ENCODE data around the gene KCNB1.
"Not testable (repeated sequence)": the region's sequence is repeated elsewhere in the genome, so short reads cannot be mapped to it uniquely, and the experiment has no call there.

Gene KCNB1

DNA sequence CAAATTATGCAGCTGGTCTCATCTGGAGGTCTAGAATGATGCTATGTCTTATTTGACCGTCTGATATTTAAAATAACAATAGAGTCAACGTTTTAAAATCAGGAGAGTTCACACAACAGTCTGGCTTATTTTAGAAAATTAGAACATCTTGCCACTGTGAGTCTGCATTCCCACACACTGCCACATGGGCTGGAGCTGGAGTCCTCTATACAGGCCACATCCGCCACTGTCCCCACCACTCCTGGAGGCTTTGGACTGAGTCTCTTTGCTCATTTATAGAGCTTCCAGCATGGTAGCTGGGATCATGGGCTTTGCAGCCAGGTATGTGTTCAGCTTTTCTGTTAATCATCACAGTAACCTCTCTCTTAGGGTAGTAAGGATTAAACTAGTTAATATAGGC is 135.8 kb downstream of the KCNB1 start:
- DNase-seq: peak; percentile 34

DNA sequence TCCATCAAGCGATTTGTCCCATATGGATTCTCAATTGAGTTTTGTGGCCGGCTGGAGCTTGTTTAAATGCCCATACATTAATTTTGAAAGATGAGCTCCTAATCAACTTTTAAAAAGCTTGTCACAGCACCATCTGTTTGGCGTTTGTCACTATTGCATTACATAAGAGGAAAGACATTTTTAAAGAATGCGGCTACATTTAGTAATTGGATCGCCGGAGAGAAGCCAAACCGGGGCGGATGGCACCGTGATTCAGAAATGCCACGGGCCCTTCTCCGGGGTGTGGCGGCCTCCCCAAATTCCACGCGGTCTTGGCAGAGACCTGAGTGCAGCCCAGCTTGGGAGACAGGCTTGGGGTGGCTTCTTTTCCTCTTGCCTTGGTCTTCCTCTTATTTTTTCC is 136.9 kb downstream of the KCNB1 start:
- no peak for DNase-seq

DNA sequence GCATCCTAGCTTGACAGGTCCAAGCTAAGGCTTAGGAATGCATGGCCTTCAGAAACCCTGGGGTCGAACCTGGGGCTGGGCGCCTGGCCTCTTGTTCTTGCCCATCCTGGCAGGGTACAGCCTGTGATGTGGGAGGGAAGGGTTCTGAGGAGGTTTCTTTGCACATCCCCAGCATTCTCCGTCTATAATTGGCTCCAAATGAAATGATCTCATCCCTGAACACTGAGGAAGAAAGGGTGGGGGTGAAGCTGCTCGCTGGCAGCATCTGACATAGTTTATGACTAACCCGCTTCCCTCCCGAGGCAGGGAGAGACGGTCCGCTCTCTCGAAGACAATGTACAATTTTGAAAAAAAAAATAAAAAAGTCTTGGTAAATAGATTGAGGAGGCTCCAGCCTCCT is 137.5 kb downstream of the KCNB1 start:
- DNase-seq: no peak

DNA sequence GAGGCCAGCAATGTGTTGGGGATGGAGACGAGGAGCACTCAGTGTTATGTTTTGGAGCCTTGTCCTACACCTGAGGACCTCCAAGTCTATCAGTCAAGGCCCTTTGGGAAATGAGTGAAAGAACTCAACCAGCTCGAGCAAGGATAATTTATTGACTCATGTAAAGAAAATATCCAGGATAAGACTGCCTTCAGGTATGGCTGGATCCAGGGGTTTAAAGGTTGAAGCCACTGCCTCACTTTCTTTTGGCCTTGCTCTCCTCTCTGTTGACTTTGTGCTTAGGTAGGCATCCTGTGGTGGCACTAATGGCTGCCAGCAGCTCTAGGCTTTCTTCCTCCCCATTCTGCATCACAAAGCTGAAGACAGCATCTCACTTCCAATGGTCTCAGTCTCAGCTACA is 138.3 kb downstream of the KCNB1 start:
- no peak for DNase-seq

DNA sequence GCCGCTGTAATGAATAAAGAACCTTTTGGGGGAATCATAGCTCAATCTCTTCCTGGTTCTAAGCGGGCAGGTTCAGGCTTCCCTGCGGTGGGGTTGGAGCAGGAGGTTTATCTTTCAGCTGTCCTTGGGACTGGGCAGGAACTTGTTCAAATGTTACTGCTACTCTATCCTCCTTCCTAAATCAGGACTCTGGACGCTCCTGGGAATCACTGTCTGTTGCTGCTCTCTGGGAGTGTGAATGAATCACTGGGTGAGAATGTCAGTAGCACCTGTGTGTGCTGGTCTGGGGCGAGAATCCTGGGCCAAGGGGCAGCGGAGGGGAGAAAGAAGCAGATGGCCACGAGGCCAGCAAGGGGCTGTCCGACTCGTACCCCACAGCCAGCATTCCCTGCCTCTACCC is 139.2 kb downstream of the KCNB1 start:
- no peak for DNase-seq

DNA sequence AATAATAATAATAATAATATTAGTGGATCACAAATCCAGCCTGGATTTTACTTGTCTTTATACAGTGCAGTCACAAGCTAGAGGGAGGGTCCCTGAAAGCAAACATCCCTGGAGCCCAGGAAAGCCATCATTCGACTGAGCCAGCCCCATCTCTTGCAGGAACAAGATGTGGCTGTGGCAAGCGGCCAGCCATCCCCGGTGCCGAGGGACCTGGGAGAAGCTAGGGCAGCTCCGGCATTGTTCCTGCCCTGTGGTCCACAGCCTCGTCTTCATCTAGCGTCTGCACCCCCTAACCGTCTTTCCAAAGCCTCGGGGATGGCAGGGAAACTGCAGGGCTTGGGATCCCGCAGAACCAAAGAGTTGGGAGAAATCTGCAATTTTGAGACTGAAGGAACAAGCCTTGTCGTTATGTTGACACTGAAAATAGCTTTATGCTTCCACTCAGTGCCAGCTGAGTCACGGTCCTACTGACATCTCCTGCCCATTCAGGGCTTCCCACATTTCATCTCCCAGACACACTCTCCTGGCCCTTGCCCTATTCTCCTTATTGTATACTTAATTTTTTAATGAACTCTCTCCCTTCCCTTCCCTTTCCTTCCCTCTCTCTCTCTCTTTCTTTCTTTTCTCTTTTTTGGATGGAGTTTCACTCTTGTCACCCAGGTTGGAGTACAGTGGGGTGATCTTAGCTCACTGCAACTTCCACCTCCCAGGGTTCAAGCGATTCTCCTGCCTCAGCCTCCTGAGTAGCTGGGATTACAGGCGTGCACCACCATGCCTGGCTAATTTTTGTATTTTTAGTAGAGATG is 142.1 kb downstream of the KCNB1 start:
- no peak for DNase-seq

DNA sequence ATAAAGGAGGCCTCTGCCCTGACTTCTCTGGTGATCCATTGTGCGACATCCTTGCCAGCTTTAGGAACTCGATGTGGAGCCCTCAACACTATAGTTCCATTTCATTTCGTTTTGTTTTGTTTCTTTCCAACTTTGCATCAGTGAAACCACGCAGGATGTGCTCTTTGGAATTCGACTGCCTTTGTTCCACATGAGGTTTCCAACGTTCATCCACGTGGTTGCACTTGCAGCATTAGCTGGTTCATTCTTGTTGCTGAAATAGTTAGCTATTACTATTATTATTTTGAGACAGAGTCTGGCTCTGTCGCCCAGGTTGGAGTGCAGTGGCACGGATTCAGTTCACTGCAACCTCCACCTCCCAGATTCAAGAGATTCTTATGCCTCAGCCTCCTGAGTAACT is 143.3 kb downstream of the KCNB1 start:
- DNase-seq: no peak

DNA sequence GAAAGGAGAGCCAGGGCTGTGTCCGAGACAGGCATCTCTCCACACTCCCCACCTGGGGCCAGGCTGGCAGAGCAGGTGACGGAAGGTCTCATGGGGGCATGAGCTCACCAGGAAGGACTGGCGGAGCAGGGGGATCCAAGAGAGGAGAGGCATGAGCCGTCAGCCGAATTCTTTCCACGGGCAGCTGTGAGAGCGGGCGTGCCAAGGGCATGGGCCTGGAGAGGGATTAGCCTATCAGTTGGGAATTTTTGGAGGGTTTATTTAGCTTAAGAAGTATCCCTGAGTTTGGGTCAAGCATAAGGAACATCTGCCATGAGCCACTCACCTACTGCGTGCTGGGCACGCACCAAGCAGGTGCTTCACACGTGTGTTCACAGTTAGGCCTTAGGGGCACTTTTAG is 144.4 kb downstream of the KCNB1 start:
- DNase-seq: no peak

DNA sequence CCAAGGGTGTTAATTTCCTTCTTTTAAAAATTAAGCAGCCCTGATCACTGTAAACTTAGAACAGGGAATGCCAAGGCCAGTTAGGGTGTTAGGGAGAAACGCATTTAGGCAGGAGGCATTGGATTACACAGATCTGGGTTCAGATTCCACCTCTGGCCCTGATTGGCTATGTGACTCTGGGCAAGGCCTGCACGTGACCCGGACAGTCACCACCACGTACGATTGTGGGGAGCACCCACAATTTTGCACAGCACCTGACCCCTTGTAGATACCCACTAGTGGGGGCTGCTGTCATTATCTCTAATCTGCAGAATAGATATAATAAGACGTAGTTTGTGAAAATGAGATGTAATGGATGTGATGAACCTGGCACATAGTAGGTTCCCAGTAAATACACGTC is 145.1 kb downstream of the KCNB1 start:
- DNase-seq: no peak

DNA sequence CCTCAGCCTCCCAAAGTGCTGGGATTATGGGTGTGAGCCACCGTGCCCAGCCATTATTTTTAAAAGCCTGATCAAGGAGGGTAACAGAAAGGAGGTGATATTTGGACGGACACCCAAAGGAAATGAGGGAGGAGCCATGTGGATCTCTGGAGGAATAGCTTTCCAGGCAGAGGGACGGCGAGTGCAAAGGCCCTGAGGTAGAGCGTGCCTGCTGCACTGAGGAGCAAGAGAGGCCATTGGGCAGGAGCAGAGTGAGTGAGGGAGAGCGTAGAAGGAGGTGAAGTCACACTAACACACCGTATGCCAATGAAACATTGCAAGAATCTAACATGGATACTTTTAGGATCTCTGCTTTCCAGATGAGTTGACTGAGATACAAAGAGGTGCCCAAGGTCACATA is 145.7 kb downstream of the KCNB1 start:
- no peak for DNase-seq

DNA sequence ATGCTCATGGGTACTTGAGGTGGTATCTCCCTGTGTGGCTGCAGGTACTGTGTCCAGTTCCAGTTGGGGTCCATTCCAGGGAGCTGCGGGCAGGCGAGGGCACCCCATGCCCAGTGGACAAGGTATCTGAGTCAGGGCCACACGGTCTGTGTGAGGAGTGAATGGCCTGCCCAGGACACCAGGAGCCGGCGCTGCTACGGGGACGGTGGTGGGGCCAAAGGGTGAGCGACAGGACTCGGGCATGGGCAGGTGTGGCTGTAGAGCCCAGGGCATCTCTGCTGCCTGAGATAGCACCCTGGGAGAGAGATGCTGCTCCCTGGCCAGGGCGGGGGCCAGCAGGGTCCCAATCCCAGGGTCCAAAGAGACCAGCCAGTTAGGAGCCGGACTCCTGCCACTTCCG is 147.0 kb downstream of the KCNB1 start:
- DNase-seq: no peak

DNA sequence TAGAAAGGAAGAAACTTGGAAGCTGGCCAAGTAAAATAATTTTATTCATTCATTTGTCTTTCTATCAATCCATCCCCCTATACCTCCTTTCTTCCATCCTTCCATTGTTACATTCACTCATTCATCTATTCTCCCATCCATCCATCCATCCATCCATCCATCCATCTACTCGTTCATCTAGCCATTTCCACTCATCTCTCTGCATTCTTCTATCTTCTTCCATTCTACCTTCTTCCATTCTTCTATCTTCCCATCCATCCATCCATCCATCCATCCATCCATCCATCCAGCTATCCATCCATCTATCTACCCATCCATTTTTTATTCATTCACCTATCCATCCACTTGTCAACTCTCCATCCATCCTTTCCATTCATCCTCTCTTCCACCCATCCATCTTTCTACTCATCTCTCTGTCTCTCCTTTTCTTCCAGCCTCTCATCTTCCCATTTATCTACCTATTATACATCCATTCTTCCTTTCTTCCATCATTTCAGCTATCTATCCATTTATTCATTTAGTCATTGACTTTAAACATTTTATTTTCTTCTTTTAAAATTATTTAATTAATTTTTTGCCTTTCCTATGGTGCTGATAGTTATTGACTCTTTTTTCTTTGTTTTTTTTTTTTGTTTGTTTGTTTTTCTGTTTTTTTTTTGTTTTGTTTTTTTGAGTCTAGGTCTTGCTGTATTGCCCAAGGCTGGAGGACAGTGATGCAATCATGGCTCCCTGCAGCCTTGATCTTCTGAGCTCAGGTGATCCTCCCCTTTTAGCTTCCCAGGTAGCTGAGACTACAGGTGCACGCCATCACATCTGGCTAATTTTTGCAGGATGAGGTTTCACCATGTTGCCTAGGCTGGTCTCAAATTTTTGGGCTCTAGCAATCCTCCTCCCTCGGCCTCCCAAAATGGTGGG is 151.5 kb downstream of the KCNB1 start:
- no peak for DNase-seq

DNA sequence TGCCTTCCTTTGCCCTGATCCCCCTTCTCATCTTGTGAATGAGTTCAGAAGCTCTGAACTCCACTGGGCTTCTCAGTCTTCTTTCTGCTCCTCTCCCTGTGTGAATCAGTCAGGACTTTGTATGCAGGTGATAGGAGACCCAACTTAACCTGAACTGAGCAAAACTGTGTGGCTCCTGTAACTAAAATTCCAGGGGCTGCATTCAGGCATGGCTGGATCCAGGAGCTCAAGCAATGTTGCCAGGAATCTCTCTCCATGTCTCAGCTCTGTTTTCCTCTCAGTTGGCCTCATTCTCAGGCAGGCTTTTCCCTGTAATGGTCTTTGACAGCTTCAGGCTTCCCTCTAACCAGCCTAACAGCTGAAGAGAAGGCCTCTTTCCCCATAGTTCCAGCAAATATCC is 153.7 kb downstream of the KCNB1 start:
- no peak for DNase-seq

DNA sequence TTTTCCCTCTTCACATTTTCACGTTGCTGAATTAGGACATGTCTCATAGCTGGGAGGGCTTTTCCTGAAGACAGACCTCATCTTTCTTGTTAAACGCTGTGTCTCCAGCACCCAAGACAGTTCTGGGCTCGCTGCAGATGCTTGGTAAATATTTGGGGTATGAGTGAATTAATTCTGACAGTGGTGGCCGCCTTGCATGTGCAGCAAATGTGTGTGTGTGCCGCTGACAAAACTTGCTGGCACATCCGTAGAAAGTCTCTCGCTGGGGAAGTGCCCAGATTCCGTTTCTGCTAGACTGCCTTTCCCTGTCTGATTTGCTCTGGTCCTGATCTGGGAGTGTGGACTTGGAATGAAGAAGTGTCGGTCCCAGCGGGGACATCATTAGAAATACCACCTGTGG is 156.4 kb downstream of the KCNB1 start:
- DNase-seq: no peak

DNA sequence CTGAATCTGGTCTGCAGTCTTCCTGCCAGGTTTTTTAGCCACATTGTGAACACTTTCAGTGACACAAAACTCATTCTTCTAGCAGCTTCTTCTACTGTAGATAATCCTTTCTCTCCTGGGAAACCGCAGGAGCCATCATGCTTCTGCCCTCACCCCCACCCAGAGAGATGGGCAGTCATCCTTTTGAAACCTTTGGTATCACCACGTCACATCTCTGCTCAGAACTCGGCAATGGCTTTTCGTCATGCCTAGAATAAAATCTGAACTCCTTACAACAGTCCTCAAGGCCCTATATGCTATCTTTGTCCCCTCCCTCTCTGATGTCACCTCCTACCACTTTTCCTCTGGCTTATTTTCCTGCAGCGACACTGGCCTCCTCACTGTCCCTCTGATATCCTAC is 158.2 kb downstream of the KCNB1 start:
- DNase-seq: no peak

DNA sequence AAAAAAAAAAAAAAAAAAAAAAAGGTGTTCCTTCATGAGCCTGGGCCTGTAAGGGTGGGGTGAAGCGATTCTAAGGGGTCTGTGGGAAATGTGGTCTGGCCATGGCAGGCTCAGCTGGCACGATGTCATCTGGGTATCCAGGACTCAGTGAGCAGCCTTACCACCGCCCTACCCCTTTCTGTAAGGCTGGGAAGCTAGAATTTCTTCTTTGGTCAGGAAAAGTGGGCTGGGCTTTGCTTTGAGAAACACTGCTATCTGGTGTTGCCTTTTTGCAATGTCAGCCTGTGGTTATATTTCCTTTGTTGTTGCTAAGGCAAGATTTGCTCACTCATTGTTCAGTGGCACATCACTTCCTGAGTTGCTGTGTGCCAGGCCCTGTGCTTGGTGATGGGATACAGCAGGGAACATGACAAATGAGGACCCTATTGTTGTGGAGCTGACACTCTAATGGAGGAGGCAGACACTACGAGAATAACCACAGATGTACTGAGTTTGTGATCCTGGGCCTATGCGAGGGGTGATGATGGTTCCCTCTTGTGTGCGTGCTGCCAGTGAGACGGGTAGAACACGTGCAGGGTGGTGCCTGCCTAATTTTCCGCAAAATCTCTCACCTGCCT is 158.7 kb downstream of the KCNB1 start:
- peak; percentile 69 for DNase-seq

DNA sequence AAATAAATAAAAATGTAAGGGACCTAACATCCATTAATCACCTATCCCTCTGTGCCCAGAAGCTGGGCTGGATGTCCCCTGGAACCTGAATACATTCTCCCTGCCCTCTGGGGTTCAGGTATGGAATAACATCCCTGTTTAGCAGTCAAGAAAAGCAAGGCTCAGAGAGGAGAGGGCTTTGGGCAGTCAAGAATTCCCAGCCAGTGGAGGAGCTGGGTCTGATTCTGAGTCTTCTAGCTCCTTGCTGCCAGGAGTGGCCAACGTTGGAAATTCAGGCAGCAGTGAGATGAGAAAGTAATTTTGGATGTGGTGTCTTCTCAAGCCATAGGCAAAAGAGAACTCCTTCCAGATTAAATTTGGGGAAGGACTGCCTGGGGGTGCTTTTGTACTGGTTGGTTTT is 162.0 kb downstream of the KCNB1 start:
- DNase-seq: peak; percentile 63

DNA sequence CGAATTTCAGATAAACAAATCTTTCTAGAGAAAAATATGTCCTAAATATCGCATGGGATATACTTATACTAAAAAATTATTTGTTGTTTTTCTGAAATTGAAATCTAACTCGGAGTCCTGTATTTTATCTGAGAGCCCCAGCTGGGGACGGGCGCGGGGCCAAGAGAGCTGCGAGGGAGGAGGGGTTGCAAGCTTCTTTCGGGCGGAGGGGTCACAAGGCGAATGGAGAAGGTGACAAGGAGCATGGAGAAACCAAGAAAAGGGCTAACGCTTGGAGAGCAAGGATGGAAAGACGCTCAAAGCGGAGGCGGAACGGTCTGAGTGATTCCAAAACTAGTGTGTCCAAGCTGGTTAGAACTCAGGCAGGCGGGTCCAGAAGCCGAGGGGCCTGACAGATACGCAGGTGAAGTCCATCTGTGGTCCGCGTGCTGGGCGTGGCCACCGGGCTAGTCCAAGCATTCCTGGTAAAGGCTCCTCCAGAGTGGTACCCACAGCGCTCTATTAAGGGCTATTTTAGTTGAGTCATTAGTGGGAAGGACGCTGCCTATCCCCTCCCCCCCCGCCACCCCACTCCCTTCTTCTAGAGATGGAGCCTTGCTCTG is 163.2 kb downstream of the KCNB1 start:
- no peak for DNase-seq

DNA sequence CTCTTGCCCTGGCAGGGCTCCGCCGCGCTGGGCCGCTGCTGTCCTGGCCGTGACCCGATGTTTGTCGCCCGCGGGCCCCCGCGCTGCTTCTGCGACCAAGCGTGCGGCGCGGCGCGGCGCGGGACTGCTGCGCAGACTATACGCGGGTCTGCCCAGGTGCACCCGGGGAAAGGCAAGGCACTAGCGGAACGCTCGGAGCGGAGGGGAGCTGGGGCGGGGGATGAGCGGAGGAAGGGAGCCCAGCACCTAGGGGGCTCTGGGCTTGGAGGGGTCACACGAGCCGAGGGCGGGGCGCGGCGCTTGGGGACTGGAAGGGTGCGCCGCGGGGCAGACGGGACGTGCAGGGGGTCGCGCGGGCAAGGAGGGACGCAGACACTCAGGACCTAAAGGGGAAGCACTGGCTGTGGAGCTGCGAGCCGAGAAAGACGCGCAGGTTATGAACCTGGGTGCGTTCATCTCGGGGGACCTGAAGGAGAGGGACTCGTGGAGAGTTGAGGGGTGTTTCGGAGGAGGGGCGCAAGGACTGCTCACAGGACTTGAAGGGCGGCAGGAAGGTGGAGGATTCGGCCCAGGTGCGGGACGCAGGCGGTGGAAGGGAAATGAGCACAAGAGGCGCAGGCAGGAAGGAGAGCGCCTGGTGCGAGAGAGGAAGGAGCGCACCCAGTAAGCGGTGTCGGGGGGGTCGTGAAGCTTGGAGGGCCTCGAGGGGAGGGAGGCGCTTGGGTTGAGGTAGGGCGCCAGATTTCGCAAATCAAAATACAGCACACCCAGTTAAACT is 163.8 kb downstream of the KCNB1 start:
- DNase-seq: peak; percentile 40

DNA sequence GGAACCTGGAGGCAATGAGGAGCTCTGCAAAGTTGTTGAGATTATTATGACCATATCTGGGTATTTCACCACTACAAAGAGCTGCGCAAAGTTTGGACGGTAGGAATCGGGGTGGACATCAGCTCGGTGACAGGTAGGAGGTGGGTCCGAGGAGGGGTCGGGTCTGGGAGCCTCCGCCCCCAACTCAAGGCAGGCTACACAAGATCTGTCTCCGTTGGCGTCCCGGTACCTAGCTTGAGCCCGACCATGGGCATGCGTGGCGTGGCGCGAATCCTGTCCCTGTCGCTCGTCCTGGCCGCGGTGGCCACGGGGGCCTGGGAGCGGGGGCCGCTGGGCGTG is 164.4 kb downstream of the KCNB1 start:
- DNase-seq: no peak

DNA sequence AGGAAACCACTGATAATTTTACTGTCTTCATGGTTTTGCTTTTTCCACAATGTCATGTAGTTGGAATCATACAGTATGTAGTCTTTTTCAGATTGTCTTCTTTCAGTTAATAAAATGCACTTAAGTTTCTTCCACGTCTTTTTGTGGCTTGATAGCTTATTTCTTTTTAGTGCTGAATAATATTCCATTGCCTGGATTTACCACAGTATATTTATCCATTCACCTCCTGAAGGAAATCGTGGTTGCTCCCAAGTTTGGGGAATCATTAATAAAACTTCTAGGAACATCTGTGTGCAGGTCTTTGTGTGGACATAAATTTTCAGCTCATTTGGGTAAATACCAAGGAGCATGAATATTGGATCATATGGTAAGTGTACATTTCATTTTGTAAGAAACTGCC is 165.8 kb downstream of the KCNB1 start:
- DNase-seq: no peak

DNA sequence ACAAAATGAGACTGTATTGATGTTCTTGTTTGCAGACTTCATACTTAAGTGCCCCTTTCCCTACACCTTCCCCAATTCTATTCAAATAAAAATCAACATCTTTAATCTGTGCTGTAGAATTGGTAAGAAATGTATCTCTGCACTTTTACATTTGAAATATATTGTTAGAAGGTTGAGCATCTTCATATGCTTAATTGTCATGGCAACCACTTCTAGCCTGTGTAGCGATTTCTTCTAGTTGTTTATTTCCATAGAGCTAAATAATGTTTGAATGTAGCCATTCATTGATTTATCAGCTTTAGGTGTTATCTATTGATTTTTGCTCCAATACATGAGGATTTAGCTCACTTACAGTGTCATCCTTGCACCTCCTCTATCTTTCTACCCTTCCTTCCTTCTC is 166.9 kb downstream of the KCNB1 start:
- no peak for DNase-seq

DNA sequence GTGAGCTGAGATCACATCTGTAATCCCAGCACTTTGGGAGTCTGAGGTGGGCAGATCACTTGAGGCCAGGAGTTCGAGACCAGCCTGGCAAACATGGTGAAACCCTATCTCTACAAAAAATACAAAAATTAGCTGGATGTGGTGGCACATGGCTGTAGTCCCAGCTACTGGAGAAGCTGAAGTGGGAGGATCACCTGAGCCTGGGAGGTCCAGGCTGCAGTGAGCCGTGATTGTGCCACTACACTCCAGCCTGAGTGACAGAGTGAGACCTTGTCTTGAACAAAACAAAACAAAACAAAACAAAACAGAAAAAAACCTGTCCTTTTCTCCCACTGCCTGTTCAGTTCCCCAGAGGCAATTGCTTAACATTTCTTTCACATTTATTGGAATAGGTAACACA is 168.4 kb downstream of the KCNB1 start:
- not testable (repeated sequence) for DNase-seq
